Measurements from ENCODE around the gene C1orf21. TPM values are rescaled to one million over a fixed set of nuclear protein-coding genes. Genes with fewer than 3 reads are reported as not detected.

Gene C1orf21
- total and polyA plus RNA-seq, 2 donors (not counting 1 experiment from before 2014, with no cell fraction given): under 0.01 to 0.32 TPM

DNA sequence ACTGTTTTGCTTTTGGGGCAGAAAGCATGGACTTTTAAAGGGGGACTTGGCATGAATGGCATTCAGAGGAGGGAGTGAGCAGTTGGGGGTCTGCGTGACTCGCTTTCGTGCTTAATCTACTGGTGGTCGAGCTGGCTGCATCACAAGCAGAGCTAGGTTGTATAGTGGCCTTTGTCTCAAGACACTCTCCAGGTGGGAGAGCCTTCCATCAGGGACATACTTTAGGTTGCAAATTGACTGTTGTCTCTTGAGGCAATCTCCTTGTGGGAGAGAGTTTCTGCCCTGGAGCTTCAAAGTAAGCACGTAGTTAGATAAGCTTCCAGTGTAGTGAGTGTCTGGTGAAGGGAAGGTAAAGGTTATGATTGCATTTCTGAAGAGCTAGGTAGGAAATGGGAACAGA is 93.9 kb downstream of the C1orf21 start:
- H3K27me3 ChIP-seq (replicated peaks in 1 of 4; ENCODE audit: control extremely low read depth in 1 of 4, control insufficient read depth in 3 of 4, insufficient read depth in 4 of 4, low read length in 3 of 4): no peaks in the 10 kb centered on the region
- intact Hi-C loops (cut with micrococcal nuclease): no loop called here
- H3K79me2 ChIP-seq (ENCODE audit: control insufficient read depth, insufficient read depth, low read length): no peaks in the 10 kb centered on the region
- no peak for TF ChIP-seq EZH2 (IDR thresholded peaks at IDR 0.05; ENCODE audit: borderline replicate concordance, insufficient read depth, low read depth, low read length, poor library complexity, severe bottlenecking)
- TF ChIP-seq, protein P1, sequence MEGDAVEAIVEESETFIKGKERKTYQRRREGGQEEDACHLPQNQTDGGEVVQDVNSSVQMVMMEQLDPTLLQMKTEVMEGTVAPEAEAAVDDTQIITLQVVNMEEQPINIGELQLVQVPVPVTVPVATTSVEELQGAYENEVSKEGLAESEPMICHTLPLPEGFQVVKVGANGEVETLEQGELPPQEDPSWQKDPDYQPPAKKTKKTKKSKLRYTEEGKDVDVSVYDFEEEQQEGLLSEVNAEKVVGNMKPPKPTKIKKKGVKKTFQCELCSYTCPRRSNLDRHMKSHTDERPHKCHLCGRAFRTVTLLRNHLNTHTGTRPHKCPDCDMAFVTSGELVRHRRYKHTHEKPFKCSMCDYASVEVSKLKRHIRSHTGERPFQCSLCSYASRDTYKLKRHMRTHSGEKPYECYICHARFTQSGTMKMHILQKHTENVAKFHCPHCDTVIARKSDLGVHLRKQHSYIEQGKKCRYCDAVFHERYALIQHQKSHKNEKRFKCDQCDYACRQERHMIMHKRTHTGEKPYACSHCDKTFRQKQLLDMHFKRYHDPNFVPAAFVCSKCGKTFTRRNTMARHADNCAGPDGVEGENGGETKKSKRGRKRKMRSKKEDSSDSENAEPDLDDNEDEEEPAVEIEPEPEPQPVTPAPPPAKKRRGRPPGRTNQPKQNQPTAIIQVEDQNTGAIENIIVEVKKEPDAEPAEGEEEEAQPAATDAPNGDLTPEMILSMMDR (IDR thresholded peaks at IDR 0.05): no peak
- ATAC-seq (ENCODE audit: low read depth) (no peak), DNase-seq (no peak)
- no peak overlapping the region for H3K27ac ChIP-seq (ENCODE audit: low read length in 2 of 2)
- no peak overlapping the region for H3K4me2 ChIP-seq (replicated peaks; ENCODE audit: low read depth, low read length, poor library complexity, severe bottlenecking)
- WGBS (ENCODE audit: insufficient coverage): 95% methylated on average over 3 of the region's 5 CpGs
- no peak overlapping the region for H3K27ac Mint-ChIP-seq
- ChIA-PET CTCF (no interaction called here), POLR2A (no interaction called here)
- H3K9me3 Mint-ChIP-seq (ENCODE audit: insufficient read depth): no peaks in the 10 kb centered on the region
- no peak overlapping the region for H3K4me3 Mint-ChIP-seq
- H3K9me3 ChIP-seq (ENCODE audit: control extremely low read depth in 1 of 3, control insufficient read depth in 2 of 3, insufficient read depth in 1 of 3, low read length in 2 of 3): no peaks in the 10 kb centered on the region
- no peaks in the 10 kb centered on the region for H3K4me1 ChIP-seq (ENCODE audit: control insufficient read depth in 2 of 2, insufficient read depth in 2 of 2, low read length in 2 of 2)
- no peaks in the 10 kb centered on the region for H4K20me1 ChIP-seq (ENCODE audit: control insufficient read depth, insufficient read depth, low read length, poor library complexity, severe bottlenecking)
- H3K27me3 Mint-ChIP-seq: no peaks in the 10 kb centered on the region
- no peak overlapping the region for H3K9ac ChIP-seq (ENCODE audit: low read length)
- no peaks in the 10 kb centered on the region for H3K36me3 ChIP-seq (replicated peaks in 1 of 2; ENCODE audit: control extremely low read depth in 1 of 2, control insufficient read depth in 1 of 2, extremely low read depth in 1 of 2, insufficient read depth in 2 of 2, low read length in 1 of 2)
- no peaks in the 10 kb centered on the region for H3K4me1 Mint-ChIP-seq
- H3K4me3 ChIP-seq (ENCODE audit: control extremely low read depth in 1 of 5, extremely low read depth in 1 of 5, insufficient read depth in 1 of 5, low read depth in 2 of 5, low read length in 4 of 5): no peak overlapping the region
- H2AFZ ChIP-seq (ENCODE audit: insufficient read depth, low read depth, low read length, poor library complexity, severe bottlenecking): no peak overlapping the region

DNA sequence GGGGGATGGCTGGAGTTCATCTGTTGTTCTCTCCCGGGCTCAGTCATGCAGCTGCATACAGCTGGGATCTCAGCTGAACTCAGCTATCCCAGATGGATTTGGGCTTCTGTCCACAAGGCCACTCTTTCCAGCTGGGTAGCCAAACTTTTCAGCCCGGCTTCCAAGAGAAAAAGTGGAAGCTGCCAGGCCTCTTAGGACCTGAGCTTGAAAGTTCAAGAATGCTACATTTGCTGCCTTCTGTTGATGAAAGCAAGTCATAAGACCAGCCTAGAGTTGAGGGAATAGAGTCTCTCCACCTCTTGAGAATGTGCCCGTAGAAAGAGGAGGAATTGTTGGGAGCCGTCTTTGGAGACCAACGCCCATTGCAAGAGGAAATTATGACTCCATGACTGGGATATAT is 95.3 kb downstream of the C1orf21 start:
- Histone ChIP-seq H2AFZ (ENCODE audit: insufficient read depth, low read depth, low read length, poor library complexity, severe bottlenecking) (no peak overlapping the region), H3K27me3 (replicated peaks in 1 of 4; ENCODE audit: control extremely low read depth in 1 of 4, control insufficient read depth in 3 of 4, insufficient read depth in 4 of 4, low read length in 3 of 4) (no peaks in the 10 kb centered on the region), H3K79me2 (ENCODE audit: control insufficient read depth, insufficient read depth, low read length) (no peaks in the 10 kb centered on the region), H3K4me1 (ENCODE audit: control insufficient read depth in 2 of 2, insufficient read depth in 2 of 2, low read length in 2 of 2) (no peaks in the 10 kb centered on the region), H3K27ac (ENCODE audit: low read length in 2 of 2) (no peak overlapping the region), H3K36me3 (replicated peaks in 1 of 2; ENCODE audit: control extremely low read depth in 1 of 2, control insufficient read depth in 1 of 2, extremely low read depth in 1 of 2, insufficient read depth in 2 of 2, low read length in 1 of 2) (no peaks in the 10 kb centered on the region), H3K4me3 (ENCODE audit: control extremely low read depth in 1 of 5, extremely low read depth in 1 of 5, insufficient read depth in 1 of 5, low read depth in 2 of 5, low read length in 4 of 5) (no peak overlapping the region), H3K9me3 (ENCODE audit: control extremely low read depth in 1 of 3, control insufficient read depth in 2 of 3, insufficient read depth in 1 of 3, low read length in 2 of 3) (no peaks in the 10 kb centered on the region), H4K20me1 (ENCODE audit: control insufficient read depth, insufficient read depth, low read length, poor library complexity, severe bottlenecking) (no peaks in the 10 kb centered on the region), H3K4me2 (replicated peaks; ENCODE audit: low read depth, low read length, poor library complexity, severe bottlenecking) (no peak overlapping the region), H3K9ac (ENCODE audit: low read length) (no peak overlapping the region)
- DNase-seq (no peak), ATAC-seq (ENCODE audit: low read depth) (no peak)
- ChIA-PET POLR2A (no interaction called here), CTCF (no interaction called here)
- 93% methylated on average over 2 of the region's 5 CpGs for WGBS (ENCODE audit: insufficient coverage)
- Mint-ChIP-seq H3K9me3 (ENCODE audit: insufficient read depth) (no peaks in the 10 kb centered on the region), H3K27me3 (no peaks in the 10 kb centered on the region), H3K4me1 (no peaks in the 10 kb centered on the region), H3K4me3 (no peak overlapping the region), H3K27ac (no peak overlapping the region)
- no peak for TF ChIP-seq EZH2 (IDR thresholded peaks at IDR 0.05; ENCODE audit: borderline replicate concordance, insufficient read depth, low read depth, low read length, poor library complexity, severe bottlenecking)
- TF ChIP-seq, protein P1 (IDR thresholded peaks at IDR 0.05): no peak
- intact Hi-C loops (cut with micrococcal nuclease): no loop called here
